Islet precursor cell (in vitro differentiated cells): ENCODE measurements around the gene BLOC1S2.
"Not testable (repeated sequence)": the region's sequence is repeated elsewhere in the genome, so short reads cannot be mapped to it uniquely, and the experiment has no call there.

Experiments
- DNase-seq: peaks from one replicate; pipeline ENCODE4 v3.0.0-alpha.2; 2018

Gene BLOC1S2

DNA sequence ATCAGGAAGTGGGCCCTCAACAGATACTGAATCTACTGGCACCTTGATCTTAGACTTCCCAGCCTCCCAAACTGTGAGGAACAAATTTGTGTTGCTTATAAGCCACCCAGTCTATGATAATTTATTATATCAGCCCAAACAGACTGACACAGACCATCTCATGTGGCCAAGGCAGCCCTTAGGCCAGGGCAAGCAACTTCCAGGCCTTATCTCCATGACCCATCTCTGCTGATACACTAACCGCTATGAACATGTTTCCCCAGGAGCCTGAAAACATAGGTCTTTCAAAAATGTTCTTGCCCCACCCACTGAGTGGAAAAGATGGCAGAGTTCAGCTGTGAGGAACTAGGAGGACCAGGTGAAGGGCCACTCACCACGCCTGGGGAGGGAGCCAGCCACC, 3.2 kb upstream of the BLOC1S2 start:
- no peak for DNase-seq

DNA sequence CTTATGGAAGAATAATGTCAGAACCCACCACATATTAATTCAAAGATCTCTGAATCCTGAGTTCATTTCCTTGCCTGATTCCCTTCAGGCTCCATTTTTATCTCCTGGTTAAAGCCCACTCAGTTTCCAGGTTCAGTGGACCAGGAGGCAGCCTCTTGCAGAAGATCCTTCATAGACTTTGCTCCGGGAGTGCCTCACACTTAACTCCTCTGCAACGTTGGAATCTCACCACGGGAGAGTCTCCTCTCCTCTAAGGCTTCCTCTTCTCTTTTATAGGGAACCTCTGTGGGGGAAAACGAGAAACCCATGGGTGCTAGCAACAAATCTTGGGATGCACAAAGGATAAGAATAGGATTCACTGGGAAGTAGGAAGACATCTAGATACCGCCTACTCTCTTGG, 1.7 kb upstream of the BLOC1S2 start:
- DNase-seq = no peak

DNA sequence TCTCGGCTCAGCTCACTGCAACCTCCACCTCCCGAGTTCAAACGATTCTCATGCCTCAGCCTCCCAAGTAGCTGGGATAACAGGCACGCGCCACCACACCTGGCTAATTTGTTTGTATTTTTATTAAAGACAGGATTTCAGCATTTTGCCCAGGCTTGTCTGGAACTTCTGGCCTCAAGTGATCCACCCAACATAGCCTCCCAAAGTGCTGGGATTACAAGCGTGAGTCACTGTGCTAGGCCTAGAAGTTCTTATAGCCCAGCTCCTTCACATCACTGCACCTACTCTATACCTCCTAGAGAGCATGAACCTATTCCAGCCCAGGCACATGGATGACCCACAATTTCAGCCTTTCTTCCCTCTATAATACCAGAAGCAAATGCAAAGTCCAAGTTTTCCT, 1.3 kb upstream of the BLOC1S2 start:
- no peak for DNase-seq

DNA sequence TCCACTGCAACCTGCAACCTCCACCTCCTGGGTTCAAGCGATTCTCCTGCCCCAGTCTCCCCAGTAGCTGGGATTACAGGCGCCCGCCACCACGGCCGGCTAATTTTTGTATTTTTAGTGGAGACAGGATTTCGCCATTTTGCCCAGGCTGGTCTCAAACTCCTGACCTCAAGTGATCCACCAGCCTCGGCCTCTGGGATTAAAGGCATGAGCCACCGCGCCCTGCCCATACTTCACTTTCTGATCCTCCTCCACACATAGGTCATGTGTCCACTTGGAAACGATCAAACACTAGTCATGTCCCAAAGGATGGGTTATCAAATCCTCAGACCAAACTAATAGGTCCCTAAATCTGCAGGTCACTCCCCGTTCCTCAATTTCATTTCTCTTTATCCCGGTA, 1.2 kb downstream of the BLOC1S2 start:
- DNase-seq = not testable (repeated sequence)

DNA sequence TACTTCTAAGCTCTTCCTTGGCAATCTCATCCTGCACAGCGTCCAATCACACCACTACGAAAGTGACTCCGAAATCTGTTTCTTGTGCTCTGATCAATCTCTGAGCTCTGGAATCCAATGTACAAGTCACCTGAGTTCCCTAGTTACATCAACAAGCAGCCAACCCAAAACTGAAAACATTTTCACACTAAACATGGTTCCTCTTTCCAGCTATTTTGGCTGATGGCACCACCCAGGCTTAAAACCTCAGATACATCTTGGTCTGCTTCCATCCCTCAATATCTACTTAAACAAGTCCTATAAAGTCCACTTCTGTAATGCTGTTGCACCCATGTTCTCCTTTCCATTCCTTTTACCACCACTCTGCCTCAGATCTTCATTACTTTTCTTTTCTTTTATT, 3.6 kb downstream of the BLOC1S2 start:
- DNase-seq = no peak

DNA sequence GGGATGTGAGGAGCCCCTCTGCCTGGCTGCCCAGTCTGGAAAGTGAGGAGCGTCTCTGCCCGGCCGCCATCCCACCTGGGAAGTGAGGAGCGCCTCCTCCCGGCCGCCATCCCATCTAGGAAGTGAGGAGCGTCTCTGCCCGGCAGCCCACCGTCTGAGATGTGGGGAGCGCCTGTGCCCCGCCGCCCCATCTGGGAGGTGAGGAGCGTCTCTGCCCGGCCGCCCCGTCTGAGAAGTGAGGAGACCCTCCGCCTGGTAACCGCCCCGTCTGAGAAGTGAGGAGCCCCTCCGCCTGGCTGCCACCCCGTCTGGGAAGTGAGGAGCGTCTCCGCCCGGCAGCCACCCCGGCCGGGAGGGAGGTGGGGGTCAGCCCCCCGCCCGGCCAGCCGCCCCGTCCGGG, 9.5 kb downstream of the BLOC1S2 start:
- not testable (repeated sequence) for DNase-seq

DNA sequence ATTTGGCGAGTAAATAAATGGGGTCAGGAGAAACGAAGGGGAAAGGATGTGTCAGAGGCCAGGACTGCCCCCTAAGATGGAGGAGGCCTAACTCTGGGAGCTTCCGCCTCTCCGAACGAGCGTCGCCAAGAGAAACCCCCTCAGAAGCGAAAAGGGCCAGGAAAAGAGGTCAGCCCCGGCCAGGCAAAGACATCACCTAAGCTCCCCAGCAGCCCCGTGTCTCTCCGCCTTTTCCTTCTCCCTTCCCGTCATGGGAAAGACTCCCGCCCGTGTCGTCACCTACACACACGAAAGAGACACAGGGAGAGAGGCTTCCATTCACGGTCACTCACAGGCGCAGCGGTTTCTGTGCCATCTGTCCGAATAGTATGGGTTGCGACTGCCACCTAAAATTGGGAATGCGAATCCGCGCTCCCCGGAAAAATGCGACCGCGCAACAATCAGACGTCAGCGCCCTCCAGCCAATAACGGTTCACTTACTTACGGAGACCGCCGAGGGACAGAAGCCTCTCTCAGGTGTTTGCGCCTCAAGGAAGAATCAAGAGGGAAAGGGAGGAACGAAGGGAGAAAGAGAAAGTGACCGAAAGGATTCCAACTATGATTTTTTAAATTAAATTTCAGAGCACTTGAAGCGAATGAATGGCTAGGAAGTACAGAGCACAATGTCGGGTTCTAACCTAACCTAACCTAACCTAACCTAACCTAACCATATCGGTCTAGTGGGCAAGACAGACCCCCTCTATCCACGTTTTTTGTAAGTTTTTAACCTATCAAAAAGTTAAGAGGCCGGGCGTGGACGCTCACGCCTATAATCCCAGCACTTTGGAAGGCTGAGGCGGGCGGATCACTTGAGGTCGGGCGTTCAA, 19.0 kb downstream of the BLOC1S2 start, which contains the start of gene CWF19L1:
Gene CWF19L1, minus strand, starts transcription at position 400 of the 866 bp plus-strand sequence. Its CDS starts 45 bp downstream, at position 355.
- DNase-seq = peak; percentile 89

DNA sequence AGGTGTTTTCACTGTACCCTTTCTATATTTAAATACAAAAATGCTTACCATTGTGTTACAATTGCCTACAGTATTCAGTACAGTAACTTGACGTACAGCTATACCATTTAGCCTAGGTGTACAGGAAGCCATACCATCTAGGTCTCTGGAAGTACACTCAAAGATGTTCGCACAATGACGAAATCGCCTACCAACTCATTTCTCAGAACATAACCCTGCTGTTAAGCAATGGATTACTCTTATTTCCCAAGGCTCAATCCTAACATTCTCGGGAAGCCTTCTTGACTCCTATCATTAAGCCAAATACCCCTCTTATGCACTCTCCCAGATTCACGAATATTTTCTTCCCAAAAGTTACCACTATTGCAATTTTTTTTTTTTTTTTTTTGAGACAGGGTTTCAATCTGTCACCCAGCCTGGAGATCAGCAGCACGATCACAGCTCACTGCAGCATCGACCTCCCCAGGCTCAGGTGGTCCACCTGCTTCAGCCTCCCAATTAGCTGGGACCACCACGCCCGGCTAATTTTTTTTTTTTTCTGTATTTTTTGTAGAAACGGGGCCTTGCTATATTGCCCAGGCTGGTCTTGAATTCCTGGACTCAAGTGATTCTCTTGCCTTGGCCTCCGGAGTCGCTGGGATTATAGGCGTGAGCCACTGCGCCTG, 20.5 kb downstream of the BLOC1S2 start:
- no peak for DNase-seq

DNA sequence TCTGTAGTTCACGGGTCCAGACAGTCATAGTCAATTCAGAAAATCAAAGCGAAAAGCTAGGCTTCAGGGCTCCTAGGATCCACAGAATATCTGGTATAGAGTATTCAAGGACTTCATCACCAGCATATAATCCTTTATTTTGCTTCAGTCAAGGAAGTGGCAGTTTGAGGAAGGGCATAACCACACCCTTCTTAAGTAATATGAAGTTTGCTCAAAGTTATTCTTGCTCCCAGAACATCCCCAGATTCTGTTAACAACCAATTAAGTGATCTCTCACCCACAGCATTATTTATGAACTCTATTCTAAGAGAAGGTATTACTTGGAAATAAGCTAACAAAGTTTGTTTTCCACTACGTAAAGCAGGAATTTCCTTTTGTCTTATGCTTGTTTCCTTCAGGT, 32.3 kb downstream of the BLOC1S2 start:
- DNase-seq = no peak

DNA sequence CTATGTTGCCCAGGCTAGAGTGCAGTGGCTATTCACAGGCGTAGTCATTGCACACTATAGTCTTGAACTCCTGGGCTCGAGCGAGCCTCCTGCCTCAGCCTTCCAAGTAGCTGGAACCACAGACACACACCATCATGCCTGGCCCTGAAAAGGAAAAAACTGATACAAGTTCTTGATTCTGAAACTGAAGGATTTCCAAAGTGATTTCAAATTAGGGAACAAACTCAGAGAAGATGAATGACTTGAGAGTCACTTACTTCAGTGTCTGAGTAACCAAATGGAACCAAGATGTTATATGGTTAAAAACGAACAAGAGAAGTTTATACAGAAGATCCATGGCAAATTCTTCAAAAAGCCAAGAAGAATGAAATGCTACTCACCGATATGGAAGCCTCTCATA, 33.4 kb downstream of the BLOC1S2 start:
- no peak for DNase-seq

DNA sequence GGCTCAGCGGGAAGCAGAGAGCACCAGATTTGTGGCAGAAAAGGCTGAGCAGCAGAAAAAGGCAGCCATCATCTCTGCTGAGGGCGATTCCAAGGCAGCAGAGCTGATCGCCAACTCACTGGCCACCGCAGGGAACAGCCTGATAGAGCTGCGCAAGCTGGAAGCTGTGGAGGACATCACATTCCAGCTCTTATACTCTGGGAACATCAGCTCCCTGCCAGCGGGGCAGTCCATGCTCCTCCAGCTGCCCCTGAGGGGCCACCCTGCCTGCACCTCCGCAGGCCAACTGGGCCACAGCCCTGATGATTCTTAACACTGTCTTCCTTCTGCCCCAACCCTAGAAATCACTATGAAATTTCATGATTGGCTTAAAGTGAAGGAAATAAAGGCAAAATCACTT, 37.7 kb downstream of the BLOC1S2 start:
- no peak for DNase-seq

DNA sequence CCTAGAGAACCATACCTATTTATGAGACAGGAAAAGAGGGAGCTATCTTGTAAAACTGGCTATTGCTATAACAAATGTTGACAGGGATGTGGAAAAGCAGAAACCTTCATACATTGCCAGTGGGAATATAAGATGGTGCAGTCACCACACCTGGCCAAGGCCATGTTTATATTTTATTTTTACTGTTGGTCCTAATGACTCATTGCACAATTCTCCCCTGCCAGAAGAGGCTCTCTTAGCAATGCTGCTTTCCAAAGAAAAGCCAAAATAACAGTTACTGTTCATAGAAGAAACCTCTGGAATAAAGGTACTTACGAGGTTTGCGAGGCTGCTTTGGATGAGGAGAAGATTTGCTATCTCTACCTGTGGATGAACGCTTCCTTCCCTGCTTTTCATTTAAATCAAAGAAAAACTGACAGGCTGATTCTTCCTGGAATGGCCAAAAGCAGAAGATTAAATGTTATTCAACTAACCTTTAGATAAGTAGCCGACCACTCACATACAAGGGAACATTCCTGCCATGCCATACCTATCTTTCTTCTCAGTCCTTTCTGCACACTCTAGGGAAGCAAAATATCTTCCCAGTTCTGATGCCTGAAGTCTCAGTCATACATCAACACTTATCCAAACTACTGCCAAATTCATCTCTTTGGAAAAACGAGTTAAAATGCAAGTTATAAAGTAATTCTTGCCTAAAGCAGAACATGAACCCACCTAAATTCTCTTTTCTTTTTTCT, 40.8 kb downstream of the BLOC1S2 start:
- no peak for DNase-seq

DNA sequence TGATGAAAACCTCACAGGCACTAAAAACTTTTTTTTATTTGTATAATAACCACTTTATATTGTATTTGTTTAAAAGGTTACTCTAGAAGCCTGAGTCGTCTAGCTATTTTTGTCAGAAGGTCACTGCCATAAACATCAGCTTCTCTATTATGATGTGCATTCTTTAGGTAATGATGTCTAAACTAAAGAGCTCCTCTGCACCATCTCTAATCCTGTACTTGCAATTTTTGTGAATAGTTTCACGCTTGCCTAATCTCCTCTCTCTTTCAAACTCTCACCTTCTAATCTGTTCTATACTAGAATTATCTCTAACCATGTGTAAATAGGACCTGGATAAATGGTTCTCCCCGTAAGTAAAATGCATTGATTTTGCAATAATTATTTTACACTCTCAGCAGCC, 46.6 kb downstream of the BLOC1S2 start:
- no peak for DNase-seq

DNA sequence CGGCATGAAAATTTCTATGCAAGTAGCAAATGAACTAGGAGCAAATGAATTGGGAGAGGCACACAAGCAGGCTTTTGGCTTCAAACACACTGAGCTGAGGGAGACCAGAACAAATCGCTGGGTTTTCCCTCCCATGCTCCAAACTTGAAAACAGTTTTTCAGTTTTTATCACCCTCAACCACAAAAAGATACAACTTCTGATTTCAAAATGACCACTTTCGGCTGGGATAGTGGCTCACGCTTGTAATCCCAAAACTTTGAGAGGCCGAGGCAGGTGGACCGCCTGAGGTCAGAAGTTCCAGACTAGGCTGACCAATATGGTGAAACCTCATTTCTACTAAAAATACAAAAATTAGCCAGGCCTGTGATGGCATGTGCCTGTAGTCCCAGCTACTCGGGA, 48.1 kb downstream of the BLOC1S2 start:
- DNase-seq = no peak

DNA sequence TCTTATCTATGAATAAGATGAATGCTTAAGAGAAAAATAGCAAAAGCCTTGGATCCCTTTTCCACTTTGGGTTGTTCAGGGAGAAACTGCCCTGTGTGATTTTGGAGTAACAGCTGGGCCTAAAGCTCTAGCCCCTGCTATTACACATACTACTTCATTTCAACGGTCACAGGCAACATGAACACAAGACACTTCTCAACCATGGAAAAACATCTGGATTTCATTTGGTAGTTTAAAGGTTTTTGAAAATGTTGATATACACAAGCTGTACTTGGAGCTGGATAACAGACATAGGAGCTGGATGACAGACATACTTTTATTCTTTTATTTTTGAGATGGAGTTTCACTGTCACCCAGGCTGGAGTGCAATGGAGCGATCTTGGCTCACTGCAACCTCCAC, 54.4 kb downstream of the BLOC1S2 start:
- no peak for DNase-seq

DNA sequence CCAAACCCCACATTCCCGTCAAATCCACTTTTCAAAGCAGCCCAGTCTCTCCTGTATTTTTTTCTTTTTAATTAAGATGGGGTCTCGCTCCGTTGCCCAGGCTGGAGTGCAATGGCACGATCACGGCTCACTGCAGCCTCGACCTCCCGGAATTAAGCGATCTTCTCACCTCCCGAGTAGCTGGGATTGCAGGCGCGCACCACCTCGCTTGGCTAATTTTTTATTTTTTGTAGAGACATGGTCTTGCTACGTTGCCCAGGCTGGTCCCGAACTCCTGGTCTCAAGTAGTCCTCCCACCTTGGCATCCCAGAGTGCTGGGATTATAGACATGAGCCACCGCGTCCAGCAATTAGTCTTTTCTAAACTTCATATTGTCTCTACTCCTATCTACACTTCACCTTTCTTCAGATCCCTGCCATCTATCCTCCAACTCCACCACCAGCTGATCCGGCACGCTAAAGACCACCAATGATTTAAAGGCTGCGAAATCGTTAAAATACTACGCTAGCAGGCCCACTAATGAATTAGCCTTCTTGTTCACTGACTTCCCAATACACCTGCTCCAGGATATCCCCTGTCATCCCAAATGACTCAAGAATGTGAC, 56.6 kb downstream of the BLOC1S2 start:
- no peak for DNase-seq

DNA sequence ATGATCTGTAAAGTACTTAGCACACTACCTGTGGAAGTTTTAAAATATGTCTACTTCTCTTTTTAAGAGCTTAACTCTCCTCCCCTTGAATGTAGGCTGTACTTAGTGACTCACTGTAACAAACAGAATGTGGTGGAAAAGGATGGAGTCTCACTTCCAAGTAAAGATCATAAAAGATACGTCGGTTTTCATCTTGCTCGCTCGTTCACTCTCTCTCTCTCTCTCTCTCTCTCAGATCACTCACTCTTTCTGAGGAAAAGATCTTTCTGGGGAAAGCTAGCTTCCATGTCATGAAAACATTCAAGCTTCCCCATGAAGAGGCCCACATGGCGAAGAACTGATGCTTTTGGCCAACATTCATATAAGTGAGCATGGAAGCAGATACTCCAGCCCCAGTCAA, 62.6 kb downstream of the BLOC1S2 start:
- DNase-seq = no peak
